DND-41 (cell line): ENCODE results near the gene OBSL1.

Experiments
- EZH2 ChIP-seq: IDR thresholded peaks from 3 replicates; pipeline ENCODE4 v1.6.1; 2012; ENCODE audit warnings: borderline replicate concordance, low read depth, mild to moderate bottlenecking, moderate library complexity, low read length, inconsistent platforms; ENCODE audit not compliant: severe bottlenecking
- TF ChIP-seq, protein P1 (sequence below): IDR thresholded peaks from 2 replicates; pipeline ENCODE4 v1.5.1; 2012; ENCODE audit warnings: borderline replicate concordance, low read length, moderate library complexity, mild to moderate bottlenecking; ENCODE audit not compliant: poor library complexity, severe bottlenecking; ENCODE audit errors: extremely low read depth

- TF ChIP-seq, protein P1, sequence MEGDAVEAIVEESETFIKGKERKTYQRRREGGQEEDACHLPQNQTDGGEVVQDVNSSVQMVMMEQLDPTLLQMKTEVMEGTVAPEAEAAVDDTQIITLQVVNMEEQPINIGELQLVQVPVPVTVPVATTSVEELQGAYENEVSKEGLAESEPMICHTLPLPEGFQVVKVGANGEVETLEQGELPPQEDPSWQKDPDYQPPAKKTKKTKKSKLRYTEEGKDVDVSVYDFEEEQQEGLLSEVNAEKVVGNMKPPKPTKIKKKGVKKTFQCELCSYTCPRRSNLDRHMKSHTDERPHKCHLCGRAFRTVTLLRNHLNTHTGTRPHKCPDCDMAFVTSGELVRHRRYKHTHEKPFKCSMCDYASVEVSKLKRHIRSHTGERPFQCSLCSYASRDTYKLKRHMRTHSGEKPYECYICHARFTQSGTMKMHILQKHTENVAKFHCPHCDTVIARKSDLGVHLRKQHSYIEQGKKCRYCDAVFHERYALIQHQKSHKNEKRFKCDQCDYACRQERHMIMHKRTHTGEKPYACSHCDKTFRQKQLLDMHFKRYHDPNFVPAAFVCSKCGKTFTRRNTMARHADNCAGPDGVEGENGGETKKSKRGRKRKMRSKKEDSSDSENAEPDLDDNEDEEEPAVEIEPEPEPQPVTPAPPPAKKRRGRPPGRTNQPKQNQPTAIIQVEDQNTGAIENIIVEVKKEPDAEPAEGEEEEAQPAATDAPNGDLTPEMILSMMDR: no peak
- no peak for TF ChIP-seq EZH2
These were observed 2.3 kb downstream of the OBSL1 start for GRCh38 chr2:219569041-219569440.
